Measurements from ENCODE around the gene UQCC2.

The UQCC2 gene

GRCh38 chr6:33711140-33712129, at the start of gene UQCC2:
Gene UQCC2 (minus strand): TSS chr6:33711700. CDS start chr6:33711686, 14 bp downstream.
- peak; percentile 98 for DNase-seq

DNA sequence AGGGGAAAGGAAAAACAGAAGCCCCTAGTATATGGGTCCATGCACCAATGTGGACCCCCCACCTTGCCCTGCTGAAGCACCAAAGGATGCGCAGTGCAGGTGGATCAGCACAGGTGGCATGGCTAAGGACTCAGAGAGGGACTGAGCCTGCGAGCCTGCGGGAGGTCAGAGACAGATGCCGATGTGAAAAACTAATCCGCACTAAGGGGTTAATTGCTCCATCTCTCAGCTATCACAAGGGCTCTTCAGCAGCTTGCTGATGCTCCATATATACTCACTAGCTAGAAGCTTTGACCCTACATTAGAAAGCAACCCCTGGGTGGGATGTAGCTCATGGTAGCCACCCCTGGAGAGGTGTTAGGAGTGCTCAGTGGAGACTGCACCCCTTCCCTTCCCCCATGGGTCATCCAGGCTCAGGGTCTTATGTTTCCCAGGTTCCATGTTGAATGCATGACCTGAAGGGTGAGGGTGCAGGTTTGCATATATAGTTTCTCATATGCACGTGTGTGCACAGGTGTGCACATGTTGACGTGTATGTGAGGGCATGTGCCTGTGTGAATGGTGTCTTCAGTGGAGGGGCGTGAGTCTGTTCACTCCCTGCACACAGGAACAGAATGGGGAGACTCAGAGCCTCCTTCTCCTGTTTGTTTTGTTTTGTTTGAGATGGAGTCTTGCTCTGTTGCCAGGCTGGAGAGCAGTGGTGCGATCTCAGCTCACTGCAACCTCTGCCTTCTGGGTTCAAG, 48.6 kb upstream of the UQCC2 start:
- peak; percentile 38 for DNase-seq

DNA sequence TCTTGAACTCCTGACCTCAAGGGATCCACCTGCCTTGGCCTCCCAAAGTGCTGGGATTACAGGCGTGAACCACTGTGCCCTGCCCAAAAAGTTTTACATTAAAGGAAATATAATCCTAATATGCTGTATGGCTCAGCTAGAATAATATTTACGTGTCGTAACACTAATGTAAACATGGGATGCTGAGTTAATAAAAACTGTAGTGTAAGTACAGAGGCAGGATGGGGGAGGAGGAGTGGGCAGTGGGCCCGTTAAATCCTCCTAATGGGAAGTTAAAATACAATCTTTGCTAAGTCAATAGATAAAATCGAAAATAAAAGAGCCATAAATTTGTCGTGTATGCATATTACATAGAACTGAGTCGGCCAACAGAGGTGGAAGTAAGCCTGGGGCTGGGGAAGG, 47.3 kb upstream of the UQCC2 start:
- no peak for DNase-seq

DNA sequence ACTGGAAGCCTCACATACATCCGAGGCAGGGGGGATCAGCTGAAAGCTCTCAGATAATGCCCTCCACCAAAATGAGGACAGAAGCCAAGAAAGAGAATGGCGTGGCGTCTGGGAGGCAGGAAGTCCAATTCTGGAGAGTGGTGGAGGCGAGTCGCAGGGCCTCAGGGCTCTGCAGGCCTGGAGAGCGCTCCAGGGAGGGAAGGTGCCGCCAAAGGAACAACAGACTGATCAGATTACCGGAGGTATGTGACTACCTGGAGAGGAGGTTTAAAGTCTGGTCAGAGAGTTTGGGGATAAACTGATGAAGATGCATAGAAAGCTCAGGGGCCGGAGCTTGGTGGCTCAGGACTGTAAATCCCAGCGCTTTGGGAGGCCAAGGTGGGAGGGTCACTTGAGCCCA, 46.4 kb upstream of the UQCC2 start:
- DNase-seq: no peak

- no peak for DNase-seq
Observed at GRCh38 chr6:33757113-33757512, 45.6 kb upstream of the UQCC2 start.

DNA sequence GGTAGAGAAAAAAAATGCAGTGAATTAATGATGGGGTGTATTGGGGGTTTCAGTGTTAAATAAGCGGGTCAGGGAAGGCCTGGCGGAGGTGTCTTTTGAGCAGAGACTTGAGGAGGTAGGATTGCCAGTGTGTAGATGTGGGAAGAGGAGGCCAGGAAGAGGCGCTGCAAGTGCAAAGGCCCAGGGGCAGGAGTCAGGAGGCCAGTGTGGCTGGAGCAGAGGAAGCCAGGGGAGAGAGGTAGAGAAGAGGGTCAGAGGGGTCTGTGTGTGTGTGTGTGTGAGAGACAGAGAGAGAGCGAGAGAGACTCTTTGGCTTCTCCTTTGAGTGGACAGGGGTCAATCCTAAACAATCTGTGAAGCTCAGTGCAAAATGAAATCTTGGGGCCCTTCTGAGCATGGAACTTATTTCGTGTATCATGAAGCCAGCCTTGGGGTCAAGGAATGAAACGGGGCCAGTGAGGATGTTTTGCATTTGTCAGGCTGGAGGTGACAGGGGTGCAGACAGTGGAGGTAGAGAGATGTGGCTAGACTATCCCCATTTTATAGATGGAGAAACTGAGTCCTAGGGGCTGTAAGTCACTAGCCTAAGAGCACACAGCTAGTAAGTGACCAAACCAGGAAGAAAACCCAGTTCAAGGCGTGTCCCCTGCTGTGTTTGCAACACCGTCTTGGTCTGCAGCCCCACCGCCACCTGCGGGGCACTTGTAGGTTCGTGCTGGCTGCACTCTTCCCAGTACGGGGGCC, 44.9 kb upstream of the UQCC2 start:
- DNase-seq: no peak

DNA sequence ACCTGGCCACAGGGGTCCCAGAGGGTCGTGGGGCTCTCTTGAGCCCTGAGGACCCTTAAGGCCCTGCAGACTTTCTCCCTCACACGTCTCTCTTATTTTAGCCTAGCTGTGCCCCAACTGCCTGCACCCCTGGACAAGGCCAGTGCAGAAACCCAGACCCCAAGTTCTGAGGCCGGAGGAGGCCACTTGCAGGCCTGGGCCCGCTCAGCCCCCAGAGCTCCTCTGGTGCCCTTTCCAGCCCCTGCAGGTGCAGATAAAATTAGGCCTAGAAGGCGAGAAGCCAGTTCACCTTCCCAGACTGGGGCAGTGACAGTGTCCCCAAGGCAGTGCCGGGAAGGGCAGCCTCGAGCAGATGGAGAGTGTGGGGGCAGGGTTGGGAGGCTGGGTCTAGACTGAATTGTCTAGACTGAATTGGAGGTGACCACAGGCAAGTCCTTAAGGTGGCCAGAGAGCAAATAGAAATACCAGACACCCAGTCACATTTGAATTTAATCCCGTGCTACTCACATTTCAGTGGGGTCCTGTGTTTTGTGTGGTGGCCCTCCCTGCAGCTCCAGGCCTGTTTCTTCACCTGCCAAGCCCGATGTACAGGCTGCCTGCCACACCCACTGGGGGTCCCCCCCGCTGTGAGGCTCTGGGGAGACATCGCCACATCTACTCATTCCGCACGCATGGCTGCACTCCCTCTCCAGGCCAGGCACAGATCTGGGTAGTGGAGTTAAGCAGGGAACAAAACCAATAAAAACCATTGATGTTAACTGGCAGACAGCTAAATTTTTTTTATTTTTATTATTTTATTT, 43.8 kb upstream of the UQCC2 start:
- DNase-seq: peak; percentile 93

DNA sequence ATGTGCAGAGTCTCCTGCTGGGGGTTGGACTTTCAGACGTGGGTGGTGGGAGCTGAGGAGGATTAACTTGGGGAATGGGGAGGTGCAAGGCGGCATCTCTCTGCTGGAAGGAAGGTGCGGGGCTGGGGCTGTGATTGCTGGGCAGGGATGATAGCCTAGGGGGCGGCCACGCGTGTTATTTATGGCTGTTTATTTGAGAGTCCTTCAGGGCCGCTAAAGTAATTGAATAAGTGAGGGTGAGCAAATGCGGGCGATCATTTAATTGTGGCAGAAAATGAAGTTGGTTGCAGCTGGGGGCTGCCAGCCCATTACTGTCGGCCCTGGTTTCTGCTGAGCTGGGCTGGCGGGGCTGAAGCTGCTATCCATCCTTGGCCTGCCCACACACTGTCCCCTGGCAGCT, 42.7 kb upstream of the UQCC2 start:
- DNase-seq: no peak

GRCh38 chr6:33752646-33753015, 41.1 kb upstream of the UQCC2 start:
- no peak for DNase-seq

- DNase-seq: peak; percentile 94
Observed at GRCh38 chr6:33751771-33752645, 40.5 kb upstream of the UQCC2 start.

GRCh38 chr6:33750244-33750991, 38.9 kb upstream of the UQCC2 start:
- no peak for DNase-seq

DNA sequence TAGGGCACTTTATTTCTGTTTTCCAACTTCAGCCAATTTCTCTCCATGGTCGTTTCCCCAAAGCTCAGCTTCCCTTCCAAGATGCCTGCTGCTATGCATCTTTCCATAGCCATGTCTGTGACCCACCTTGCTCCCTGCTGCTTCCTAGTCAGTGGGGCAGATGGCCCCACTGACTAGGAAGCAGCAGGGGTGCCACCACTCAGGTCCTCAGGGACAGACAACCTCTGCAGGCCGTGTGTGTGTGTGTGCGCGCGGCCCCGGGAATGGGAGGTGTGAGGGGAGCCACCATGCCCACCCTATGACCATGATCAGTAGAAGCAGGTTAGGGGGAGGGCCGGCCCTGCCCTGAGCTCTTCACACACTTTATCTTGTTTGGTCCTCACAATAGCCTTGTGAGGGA, 37.9 kb upstream of the UQCC2 start:
- DNase-seq: no peak

DNA sequence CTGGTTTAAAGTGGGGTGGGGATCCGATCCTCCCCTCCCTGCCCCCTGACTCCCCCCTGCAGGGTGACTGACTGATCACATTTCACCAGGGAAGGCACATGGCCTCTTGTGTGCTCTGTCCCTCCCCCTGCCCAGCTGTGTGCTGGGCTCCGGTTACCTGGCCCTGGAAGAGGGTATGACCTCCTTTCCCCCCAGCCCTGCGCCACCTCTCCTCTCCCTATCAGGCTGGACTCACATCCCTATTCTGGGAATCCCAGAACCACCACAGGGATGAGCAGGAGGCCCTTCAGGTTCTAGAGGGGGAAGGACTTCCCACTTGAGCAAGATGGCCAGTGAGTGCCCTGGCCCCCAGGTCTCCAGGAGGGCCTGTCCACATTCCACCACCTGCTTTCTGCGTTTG, 37.3 kb upstream of the UQCC2 start:
- no peak for DNase-seq

- DNase-seq: no peak
Observed at GRCh38 chr6:33747823-33748222, 36.3 kb upstream of the UQCC2 start.

DNA sequence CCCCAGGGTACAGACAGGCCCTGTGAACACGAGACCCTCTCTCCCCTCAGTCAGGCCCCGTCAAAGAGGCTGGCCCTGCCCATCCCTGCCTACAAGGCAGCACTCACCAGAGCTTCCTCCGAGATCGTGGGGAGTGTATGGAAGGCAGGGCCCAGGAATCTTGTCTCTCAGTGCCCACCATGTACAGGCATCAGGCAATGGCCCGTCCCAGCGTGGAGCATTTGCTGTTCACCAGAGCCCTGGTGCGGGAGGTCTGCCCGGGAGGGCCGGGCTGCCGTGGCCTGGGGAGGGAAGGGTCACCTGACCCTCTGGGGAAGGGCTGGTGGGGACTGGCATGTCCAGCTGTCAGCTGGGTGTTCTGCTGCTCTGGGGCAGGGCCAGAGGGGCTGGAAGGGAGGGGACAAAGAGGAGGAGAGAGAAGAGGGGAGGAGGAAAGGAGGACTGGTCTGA, 35.2 kb upstream of the UQCC2 start, which contains the start of gene IP6K3:
Gene IP6K3 (minus strand): TSS at position 255 of the 450 bp plus-strand sequence. CDS start 11,429 bp downstream, outside the sequence.
- no peak for DNase-seq

DNA sequence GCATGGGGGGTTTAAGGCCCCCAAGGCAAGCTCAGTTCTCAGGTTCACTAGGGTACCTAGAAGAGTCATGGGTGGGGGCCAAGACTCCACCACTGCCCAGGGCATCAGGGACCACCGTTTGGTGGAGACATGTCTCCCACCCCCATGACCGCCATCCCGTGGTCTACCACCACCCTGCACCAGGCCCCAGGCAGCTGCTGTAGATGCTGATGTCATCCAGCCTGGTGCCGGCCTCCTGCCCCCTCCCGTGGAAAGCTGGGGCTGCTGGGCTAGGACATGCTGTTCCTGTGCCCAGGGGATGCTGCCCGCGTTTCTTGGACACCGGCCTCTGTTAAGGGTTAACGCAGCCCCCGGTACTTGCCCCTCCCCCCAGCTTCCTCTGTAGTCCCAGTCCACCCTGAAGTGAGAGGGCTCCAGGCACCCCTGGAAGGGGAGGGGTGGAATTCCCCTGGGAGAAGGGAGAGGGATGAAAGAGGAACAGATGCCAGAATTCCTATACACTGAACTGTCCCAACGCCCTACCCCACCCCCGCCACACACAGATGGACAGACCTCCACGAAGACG, 34.6 kb upstream of the UQCC2 start:
- DNase-seq: no peak

- DNase-seq: no peak
Observed at GRCh38 chr6:33745548-33745947, 34.0 kb upstream of the UQCC2 start.

- DNase-seq: peak; percentile 85
Observed at GRCh38 chr6:33744895-33745546, 33.5 kb upstream of the UQCC2 start.
